ENCODE measurements around the gene JAKMIP2. TPM values are rescaled to one million over a fixed set of nuclear protein-coding genes. Genes with fewer than 3 reads are reported as not detected.

Gene JAKMIP2
- total and polyA plus RNA-seq, 5 donors from 2014 or later, result 0.26 to 5.0 (median 2.4) TPM

DNA sequence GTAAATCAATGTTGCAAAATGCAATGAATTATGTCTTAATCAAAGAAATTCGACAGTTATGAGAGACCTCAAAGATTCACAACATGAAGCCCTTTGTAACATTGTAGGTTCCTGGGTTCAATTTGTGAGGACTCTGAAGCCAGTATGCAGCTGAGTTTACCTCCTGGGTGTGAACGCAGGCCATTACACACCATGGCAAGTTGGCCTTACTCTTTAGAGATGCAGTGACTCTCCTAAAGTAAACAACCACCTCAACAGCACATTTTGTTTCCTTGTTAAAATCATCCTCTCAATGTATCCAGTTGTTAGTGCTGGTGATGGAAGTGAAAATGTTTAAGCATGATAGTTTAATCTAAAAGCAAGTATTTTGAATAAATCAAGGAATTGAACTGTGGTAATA lies 73.8 kb downstream of the JAKMIP2 start:
- Mint-ChIP-seq H3K27ac (no peak overlapping the region), H3K4me3 (no peak overlapping the region), H3K9me3 (peaks cover 0 to 6% (median 0%) of the 10 kb centered on the region in 7 donors), H3K27me3 (no peaks in the 10 kb centered on the region), H3K36me3 (no peaks in the 10 kb centered on the region), H3K4me1 (no peaks in the 10 kb centered on the region)
- H3K27ac ChIP-seq (ENCODE audit: insufficient read depth, low read length, poor library complexity, severe bottlenecking), result no peak overlapping the region
- no peaks in the 10 kb centered on the region for H3K4me1 ChIP-seq (ENCODE audit: control insufficient read depth, insufficient read depth, low read length, poor library complexity, severe bottlenecking)
- H3K9me3 ChIP-seq (ENCODE audit: control insufficient read depth in 2 of 2, low read length in 2 of 2), result no peaks in the 10 kb centered on the region
- H3K27me3 ChIP-seq (ENCODE audit: control insufficient read depth, insufficient read depth, low read length), result no peaks in the 10 kb centered on the region
- no peaks in the 10 kb centered on the region for H3K36me3 ChIP-seq (ENCODE audit: control insufficient read depth, insufficient read depth, low read length)
- DNase-seq (no peak), ATAC-seq (ENCODE audit: low read depth in 2 of 2) (no peak)
- no peak overlapping the region for H3K4me3 ChIP-seq (ENCODE audit: low read depth, low read length)

DNA sequence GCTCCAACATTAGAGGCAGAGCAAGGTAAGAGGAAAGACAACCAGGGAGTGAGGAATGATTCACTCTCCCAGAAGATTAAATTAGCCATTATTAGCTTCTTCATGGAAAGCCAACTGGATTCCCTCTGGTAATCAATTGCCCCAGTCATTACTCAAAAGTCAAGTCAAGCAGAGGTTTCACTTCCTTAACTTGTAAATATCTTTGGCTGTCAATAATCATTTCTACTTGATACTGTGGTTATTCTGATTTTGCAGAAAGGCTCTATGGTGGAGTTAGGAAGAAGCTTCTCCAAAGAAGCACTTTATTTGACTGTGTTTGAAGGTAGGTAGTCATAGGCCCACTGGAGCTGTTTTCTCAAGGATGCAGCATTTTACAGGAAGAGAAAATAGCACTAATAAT lies 78.0 kb downstream of the JAKMIP2 start:
- Histone ChIP-seq H3K27me3 (ENCODE audit: control insufficient read depth, insufficient read depth, low read length) (no peaks in the 10 kb centered on the region), H3K27ac (ENCODE audit: insufficient read depth, low read length, poor library complexity, severe bottlenecking) (no peak overlapping the region), H3K4me3 (ENCODE audit: low read depth, low read length) (no peak overlapping the region), H3K9me3 (ENCODE audit: control insufficient read depth in 2 of 2, low read length in 2 of 2) (no peaks in the 10 kb centered on the region), H3K4me1 (ENCODE audit: control insufficient read depth, insufficient read depth, low read length, poor library complexity, severe bottlenecking) (no peaks in the 10 kb centered on the region), H3K36me3 (ENCODE audit: control insufficient read depth, insufficient read depth, low read length) (no peaks in the 10 kb centered on the region)
- H3K27me3 Mint-ChIP-seq, result no peaks in the 10 kb centered on the region
- H3K36me3 Mint-ChIP-seq, result no peaks in the 10 kb centered on the region
- DNase-seq, result no peak
- H3K4me1 Mint-ChIP-seq, result peaks cover 0 to 4% (median 0%) of the 10 kb centered on the region in 4 donors
- ATAC-seq (ENCODE audit: low read depth in 2 of 2), result no peak
- no peak overlapping the region for H3K27ac Mint-ChIP-seq
- H3K9me3 Mint-ChIP-seq, result peaks cover 0 to 4% (median 0%) of the 10 kb centered on the region in 7 donors
- H3K4me3 Mint-ChIP-seq, result no peak overlapping the region

DNA sequence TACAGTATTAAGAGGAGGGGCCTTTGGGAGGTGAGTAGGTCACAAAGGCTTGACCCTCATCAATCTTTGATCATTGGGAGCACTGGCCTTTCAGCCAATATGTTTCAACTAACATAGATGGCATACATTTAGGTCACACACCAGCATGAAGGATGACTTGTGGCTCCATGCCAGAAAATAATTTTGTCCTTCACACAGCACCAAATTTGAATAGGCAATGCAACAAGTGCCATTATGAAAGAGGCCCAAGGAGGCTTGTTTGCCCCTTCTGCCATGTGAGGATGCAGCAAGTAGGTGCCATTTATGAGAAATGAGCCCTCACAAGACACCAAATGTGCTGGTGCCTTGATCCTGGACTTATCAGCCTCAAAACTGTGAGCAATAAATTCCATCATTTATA lies 81.1 kb downstream of the JAKMIP2 start:
- H3K27ac Mint-ChIP-seq, result no peak overlapping the region
- ATAC-seq (ENCODE audit: low read depth in 2 of 2) (no peak), DNase-seq (no peak)
- Histone ChIP-seq H3K9me3 (ENCODE audit: control insufficient read depth in 2 of 2, low read length in 2 of 2) (peaks cover 3 to 15% of the 10 kb centered on the region in 2 experiments), H3K4me1 (ENCODE audit: control insufficient read depth, insufficient read depth, low read length, poor library complexity, severe bottlenecking) (no peaks in the 10 kb centered on the region), H3K36me3 (ENCODE audit: control insufficient read depth, insufficient read depth, low read length) (no peaks in the 10 kb centered on the region), H3K27me3 (ENCODE audit: control insufficient read depth, insufficient read depth, low read length) (no peaks in the 10 kb centered on the region), H3K4me3 (ENCODE audit: low read depth, low read length) (no peak overlapping the region), H3K27ac (ENCODE audit: insufficient read depth, low read length, poor library complexity, severe bottlenecking) (no peak overlapping the region)
- H3K36me3 Mint-ChIP-seq, result no peaks in the 10 kb centered on the region
- H3K4me1 Mint-ChIP-seq, result peaks cover 0 to 4% (median 0%) of the 10 kb centered on the region in 4 donors
- H3K9me3 Mint-ChIP-seq, result peaks cover 0 to 20% (median 11%) of the 10 kb centered on the region in 7 donors
- H3K27me3 Mint-ChIP-seq, result no peaks in the 10 kb centered on the region
- no peak overlapping the region for H3K4me3 Mint-ChIP-seq

DNA sequence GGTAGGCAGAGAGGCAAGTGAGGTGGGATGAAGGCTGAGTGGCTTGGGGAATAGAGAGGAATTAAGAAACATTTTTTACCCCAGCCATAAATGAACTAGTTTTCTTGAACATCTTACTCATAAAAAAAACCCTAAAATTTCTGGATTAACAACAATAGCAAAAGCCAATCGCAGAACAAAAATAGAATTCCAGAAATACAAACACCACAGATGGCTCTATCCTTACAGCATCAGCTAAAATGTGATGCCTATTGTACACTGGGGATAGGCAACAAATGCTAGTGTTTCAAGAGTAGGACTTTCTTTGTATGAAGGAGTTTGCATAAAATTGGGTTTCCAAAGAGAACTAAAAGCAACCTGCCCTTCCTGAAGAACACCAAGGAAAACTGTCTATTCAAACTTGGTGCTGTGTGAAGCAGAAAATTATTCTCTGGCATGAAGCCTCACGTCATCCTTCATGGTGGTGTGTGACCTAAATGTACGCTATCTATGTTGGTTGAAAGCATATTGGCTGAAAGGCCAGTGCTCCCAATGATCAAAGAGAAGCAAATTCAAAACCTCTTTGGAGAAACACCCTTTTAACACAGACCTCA lies 82.9 kb downstream of the JAKMIP2 start:
- Mint-ChIP-seq H3K4me3 (no peak overlapping the region), H3K27me3 (no peaks in the 10 kb centered on the region), H3K27ac (no peak overlapping the region), H3K9me3 (peaks cover 0 to 20% (median 12%) of the 10 kb centered on the region in 7 donors), H3K36me3 (no peaks in the 10 kb centered on the region), H3K4me1 (peaks cover 0 to 4% (median 0%) of the 10 kb centered on the region in 4 donors)
- H3K27me3 ChIP-seq (ENCODE audit: control insufficient read depth, insufficient read depth, low read length), result no peaks in the 10 kb centered on the region
- no peak overlapping the region for H3K4me3 ChIP-seq (ENCODE audit: low read depth, low read length)
- ATAC-seq (ENCODE audit: low read depth in 2 of 2), result no peak
- no peaks in the 10 kb centered on the region for H3K36me3 ChIP-seq (ENCODE audit: control insufficient read depth, insufficient read depth, low read length)
- no peaks in the 10 kb centered on the region for H3K4me1 ChIP-seq (ENCODE audit: control insufficient read depth, insufficient read depth, low read length, poor library complexity, severe bottlenecking)
- H3K27ac ChIP-seq (ENCODE audit: insufficient read depth, low read length, poor library complexity, severe bottlenecking), result no peak overlapping the region
- no peak for DNase-seq
- H3K9me3 ChIP-seq (ENCODE audit: control insufficient read depth in 2 of 2, low read length in 2 of 2), result peaks cover 3 to 15% of the 10 kb centered on the region in 2 experiments

DNA sequence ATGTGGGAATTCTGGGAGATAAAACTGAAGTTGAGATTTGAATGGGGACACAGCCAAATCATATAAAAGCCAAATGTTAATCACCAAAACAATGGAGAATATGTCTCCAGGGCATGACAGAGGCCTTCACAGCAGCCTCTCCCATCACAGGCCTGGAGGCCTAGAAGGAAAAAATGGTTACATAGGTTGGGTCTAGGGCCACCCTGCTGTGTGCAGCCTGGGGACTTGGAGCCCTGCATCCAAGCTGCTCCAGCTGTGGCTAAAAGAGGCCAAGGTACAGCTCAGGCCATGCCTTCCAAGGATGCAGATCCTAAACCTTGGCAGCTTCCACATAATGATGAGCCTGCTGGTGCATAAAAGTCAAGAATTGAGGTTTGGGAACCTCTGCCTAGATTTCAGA lies 85.1 kb downstream of the JAKMIP2 start:
- Mint-ChIP-seq H3K4me1 (peaks cover 0 to 7% (median 0%) of the 10 kb centered on the region in 4 donors), H3K9me3 (peaks cover 0 to 20% (median 11%) of the 10 kb centered on the region in 7 donors), H3K27ac (no peak overlapping the region), H3K36me3 (no peaks in the 10 kb centered on the region), H3K27me3 (no peaks in the 10 kb centered on the region), H3K4me3 (no peak overlapping the region)
- DNase-seq (no peak), ATAC-seq (ENCODE audit: low read depth in 2 of 2) (no peak)
- Histone ChIP-seq H3K9me3 (ENCODE audit: control insufficient read depth in 2 of 2, low read length in 2 of 2) (peaks cover 3 to 15% of the 10 kb centered on the region in 2 experiments), H3K4me1 (ENCODE audit: control insufficient read depth, insufficient read depth, low read length, poor library complexity, severe bottlenecking) (no peaks in the 10 kb centered on the region), H3K4me3 (ENCODE audit: low read depth, low read length) (no peak overlapping the region), H3K27ac (ENCODE audit: insufficient read depth, low read length, poor library complexity, severe bottlenecking) (no peak overlapping the region), H3K27me3 (ENCODE audit: control insufficient read depth, insufficient read depth, low read length) (no peaks in the 10 kb centered on the region), H3K36me3 (ENCODE audit: control insufficient read depth, insufficient read depth, low read length) (no peaks in the 10 kb centered on the region)

DNA sequence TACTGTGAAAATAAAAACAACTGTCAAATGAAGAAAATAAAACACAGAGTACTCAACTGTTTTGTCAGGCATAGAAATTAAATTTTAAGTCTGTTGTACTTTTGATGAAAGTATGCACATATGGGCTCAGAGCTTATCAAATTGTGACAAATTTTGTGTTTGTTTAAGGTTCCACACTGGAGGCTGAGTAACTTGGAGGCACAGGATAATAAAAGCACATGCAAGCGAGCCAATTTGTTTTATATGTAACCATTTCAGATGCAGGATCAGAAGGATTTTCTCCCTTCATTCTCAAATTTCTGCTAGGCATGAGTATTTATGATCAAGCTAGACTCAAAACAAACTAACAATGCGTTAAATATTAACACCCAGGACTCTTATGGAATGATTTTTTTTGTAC lies 87.8 kb downstream of the JAKMIP2 start:
- Mint-ChIP-seq H3K36me3 (no peaks in the 10 kb centered on the region), H3K9me3 (peaks cover 0 to 20% (median 10%) of the 10 kb centered on the region in 7 donors), H3K27ac (no peak overlapping the region), H3K4me1 (peaks cover 0 to 3% (median 0%) of the 10 kb centered on the region in 4 donors), H3K27me3 (no peaks in the 10 kb centered on the region), H3K4me3 (no peak overlapping the region)
- Histone ChIP-seq H3K36me3 (ENCODE audit: control insufficient read depth, insufficient read depth, low read length) (no peaks in the 10 kb centered on the region), H3K4me3 (ENCODE audit: low read depth, low read length) (no peak overlapping the region), H3K4me1 (ENCODE audit: control insufficient read depth, insufficient read depth, low read length, poor library complexity, severe bottlenecking) (no peaks in the 10 kb centered on the region), H3K9me3 (ENCODE audit: control insufficient read depth in 2 of 2, low read length in 2 of 2) (peaks cover 3 to 15% of the 10 kb centered on the region in 2 experiments), H3K27me3 (ENCODE audit: control insufficient read depth, insufficient read depth, low read length) (no peaks in the 10 kb centered on the region), H3K27ac (ENCODE audit: insufficient read depth, low read length, poor library complexity, severe bottlenecking) (no peak overlapping the region)
- DNase-seq (no peak), ATAC-seq (ENCODE audit: low read depth in 2 of 2) (no peak)

DNA sequence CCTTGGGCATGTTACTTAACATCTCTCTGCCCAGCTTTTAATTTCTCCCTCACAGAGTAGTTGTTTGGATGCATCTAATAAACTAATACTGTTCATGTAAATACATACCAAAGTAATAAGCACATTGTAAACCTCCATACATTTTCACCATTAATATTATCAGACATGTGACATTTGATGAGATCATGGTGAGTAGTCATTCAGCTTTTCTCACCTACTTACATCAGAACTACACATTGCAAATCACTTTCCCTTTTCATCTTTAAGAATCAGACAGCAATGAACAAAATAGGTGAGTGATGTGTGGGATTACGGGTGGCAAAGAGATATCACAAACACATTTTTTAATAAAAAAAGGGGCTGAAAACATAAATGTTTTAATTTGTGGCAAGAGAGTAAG lies 89.3 kb downstream of the JAKMIP2 start:
- no peaks in the 10 kb centered on the region for H3K36me3 Mint-ChIP-seq
- no peak overlapping the region for H3K4me3 Mint-ChIP-seq
- DNase-seq, result no peak
- no peak for ATAC-seq (ENCODE audit: low read depth in 2 of 2)
- H3K9me3 Mint-ChIP-seq, result peaks cover 0 to 9% (median 6%) of the 10 kb centered on the region in 7 donors
- no peaks in the 10 kb centered on the region for H3K36me3 ChIP-seq (ENCODE audit: control insufficient read depth, insufficient read depth, low read length)
- H3K4me3 ChIP-seq (ENCODE audit: low read depth, low read length), result no peak overlapping the region
- peaks cover 0 to 14% of the 10 kb centered on the region in 2 experiments for H3K9me3 ChIP-seq (ENCODE audit: control insufficient read depth in 2 of 2, low read length in 2 of 2)
- H3K4me1 ChIP-seq (ENCODE audit: control insufficient read depth, insufficient read depth, low read length, poor library complexity, severe bottlenecking), result no peaks in the 10 kb centered on the region
- H3K27me3 ChIP-seq (ENCODE audit: control insufficient read depth, insufficient read depth, low read length), result no peaks in the 10 kb centered on the region
- H3K27me3 Mint-ChIP-seq, result no peaks in the 10 kb centered on the region
- peaks cover 0 to 3% (median 0%) of the 10 kb centered on the region in 4 donors for H3K4me1 Mint-ChIP-seq
- H3K27ac ChIP-seq (ENCODE audit: insufficient read depth, low read length, poor library complexity, severe bottlenecking), result no peak overlapping the region
- no peak overlapping the region for H3K27ac Mint-ChIP-seq

DNA sequence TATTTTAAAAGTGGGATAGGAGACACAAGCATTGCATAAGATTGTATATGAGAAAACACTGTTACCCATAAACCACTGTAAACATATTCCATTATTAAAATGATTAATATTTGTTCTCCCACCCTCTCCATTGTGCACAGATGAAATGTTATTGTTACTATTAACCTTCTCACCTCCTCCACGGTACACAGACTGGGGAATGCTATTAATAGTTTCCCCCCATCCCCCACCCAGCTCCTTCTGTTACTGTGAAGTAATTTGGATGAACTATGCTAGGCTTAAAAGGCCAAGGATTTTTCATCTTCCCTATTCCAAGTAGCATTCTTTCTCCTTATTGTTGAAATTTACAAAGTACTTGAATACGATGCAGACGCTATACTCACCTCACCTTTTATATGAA lies 91.4 kb downstream of the JAKMIP2 start:
- H3K27ac Mint-ChIP-seq, result no peak overlapping the region
- no peaks in the 10 kb centered on the region for H3K36me3 ChIP-seq (ENCODE audit: control insufficient read depth, insufficient read depth, low read length)
- no peaks in the 10 kb centered on the region for H3K4me1 ChIP-seq (ENCODE audit: control insufficient read depth, insufficient read depth, low read length, poor library complexity, severe bottlenecking)
- H3K4me3 ChIP-seq (ENCODE audit: low read depth, low read length), result no peak overlapping the region
- no peak overlapping the region for H3K27ac ChIP-seq (ENCODE audit: insufficient read depth, low read length, poor library complexity, severe bottlenecking)
- no peak for DNase-seq
- no peaks in the 10 kb centered on the region for H3K9me3 ChIP-seq (ENCODE audit: control insufficient read depth in 2 of 2, low read length in 2 of 2)
- H3K4me3 Mint-ChIP-seq, result no peak overlapping the region
- H3K27me3 ChIP-seq (ENCODE audit: control insufficient read depth, insufficient read depth, low read length), result no peaks in the 10 kb centered on the region
- ATAC-seq (ENCODE audit: low read depth in 2 of 2), result no peak
- no peaks in the 10 kb centered on the region for H3K27me3 Mint-ChIP-seq
- no peaks in the 10 kb centered on the region for H3K36me3 Mint-ChIP-seq
- H3K4me1 Mint-ChIP-seq, result peaks cover 0 to 3% (median 0%) of the 10 kb centered on the region in 4 donors
- H3K9me3 Mint-ChIP-seq, result peaks cover 0 to 5% (median 0%) of the 10 kb centered on the region in 7 donors
